K562 (cell line): ENCODE results near the gene PHF21B. TPM values are rescaled to one million over a fixed set of nuclear protein-coding genes. Genes with fewer than 3 reads are reported as not detected.

Experiments used
- AFF1 ChIP-seq, 2 experiments: fragments of 450-650 bp; IDR thresholded peaks; 2 replicates each; pipeline ENCODE4 v1.6.1; 2018; ENCODE audit warnings: mild to moderate bottlenecking in 2 of 2, low read depth in 1 of 2; ENCODE audit not compliant: partially characterized antibody in 2 of 2
- CC2D1A ChIP-seq: fragments of 450-650 bp; IDR thresholded peaks from 2 replicates; pipeline ENCODE4 v1.6.1; 2017; ENCODE audit warnings: mild to moderate bottlenecking
- EWSR1 ChIP-seq: fragments of 450-650 bp; IDR thresholded peaks from 2 replicates; pipeline ENCODE4 v1.6.1; 2018; ENCODE audit warnings: borderline replicate concordance, mild to moderate bottlenecking, low read depth, moderate library complexity; ENCODE audit not compliant: partially characterized antibody
- GATAD2A ChIP-seq: fragments of 450-650 bp; IDR thresholded peaks from 2 replicates; pipeline ENCODE4 v1.6.1; 2017
- HNRNPL ChIP-seq: fragments of 200-400 bp; formaldehyde crosslinking; IDR thresholded peaks from 2 replicates; pipeline ENCODE4 v1.6.1; 2017; ENCODE audit warnings: low read depth, mild to moderate bottlenecking, low read length
- SLC30A9 ChIP-seq: fragments of 250-450 bp; sonication (Bioruptor Pico); IDR thresholded peaks from 2 replicates; pipeline ENCODE4 v1.8.0; 2022; ENCODE audit warnings: mild to moderate bottlenecking, moderate library complexity
- TAF1 ChIP-seq: IDR thresholded peaks from 2 replicates; pipeline ENCODE4 v1.6.1; 2011; ENCODE audit warnings: mild to moderate bottlenecking, low read length, moderate library complexity; ENCODE audit not compliant: insufficient read depth, control insufficient read depth, severe bottlenecking; ENCODE audit errors: extremely low read depth
- ZNF239 ChIP-seq: fragments of 250-450 bp; sonication (Bioruptor Pico); IDR thresholded peaks from 2 replicates; pipeline ENCODE4 v1.4.0; 2020; ENCODE audit warnings: mild to moderate bottlenecking
- polyA plus RNA-seq, 8 experiments: library from polyadenylated mRNA; depleted of rRNA in 4 of 8; stranded (reverse) in 5 of 8; unstranded in 3 of 8; fragments of >200 nt; fragmentation: Nextera tagmentation in 2 of 8; fragmentation: Illumina TruSeq in 1 of 8; extraction: Ambion mirVana in 2 of 8; extraction: Trizol in 1 of 8; gene quantifications; 2 replicates each; pipeline versions ENCODE4 v1.2.1 to v1.2.3, GENCODE V29; 2011 to 2014; ENCODE audit warnings: inconsistent platforms in 1 of 8, missing spikeins in 1 of 8
- total RNA-seq, 7 experiments: library from RNA; depleted of rRNA in 6 of 7; stranded (reverse); fragments of >200 nt in 6 of 7; fragmentation: Illumina TruSeq in 2 of 7; extraction: Trizol in 2 of 7; gene quantifications; 2 replicates each; pipeline versions ENCODE4 v1.2.1 to v1.2.3, GENCODE V29; 2011 to 2021; ENCODE audit warnings: low replicate concordance in 1 of 7
- TF ChIP-seq, protein P1 (sequence below): sonication (generic); formaldehyde crosslinking; IDR thresholded peaks from 2 replicates; pipeline ENCODE4 v1.8.0; 2022; ENCODE audit warnings: mild to moderate bottlenecking, missing genetic modification reagents

Gene PHF21B
- total and polyA plus RNA-seq, 9 of the 15 experiments (the other 6 are each of a cell fraction or from before 2014, with no cell fraction given): 0.04 TPM; not detected in 8

DNA sequence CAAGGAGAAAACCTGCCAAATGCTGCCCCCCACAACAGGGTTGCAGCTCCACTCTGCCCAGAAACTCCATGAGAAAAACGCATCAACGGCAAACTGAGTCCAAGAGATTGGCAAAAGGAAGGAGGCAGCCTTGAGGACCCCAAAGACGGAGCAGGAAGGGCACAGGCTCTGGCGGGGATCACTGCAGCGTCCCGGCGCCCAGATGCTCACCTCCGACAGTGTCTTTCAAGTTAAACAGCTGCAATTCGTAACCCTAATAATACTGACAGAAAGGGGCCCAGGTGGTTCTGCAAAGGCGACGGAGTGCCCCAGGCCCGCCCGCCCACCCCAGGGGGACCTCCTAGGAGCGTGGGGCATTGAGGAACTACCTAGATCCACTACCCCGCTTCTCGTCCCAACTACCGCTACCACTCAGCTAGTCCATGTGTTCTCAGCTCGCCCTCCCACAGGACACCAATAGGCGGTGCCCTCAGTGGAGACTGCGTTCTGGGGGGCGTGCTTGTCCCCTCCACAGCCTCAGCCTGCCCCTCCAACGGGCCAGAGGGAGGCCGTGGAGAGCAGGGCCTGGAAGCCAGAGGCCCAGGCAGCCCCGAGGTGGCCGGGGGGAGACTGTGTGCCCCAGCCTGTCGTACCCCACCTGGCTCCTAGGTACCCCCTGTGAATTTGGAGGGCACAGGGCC lies 127.4 kb downstream of the PHF21B start (continued):
- TF ChIP-seq CC2D1A: no peak
- no peak for TF ChIP-seq TAF1
- TF ChIP-seq, protein P1, sequence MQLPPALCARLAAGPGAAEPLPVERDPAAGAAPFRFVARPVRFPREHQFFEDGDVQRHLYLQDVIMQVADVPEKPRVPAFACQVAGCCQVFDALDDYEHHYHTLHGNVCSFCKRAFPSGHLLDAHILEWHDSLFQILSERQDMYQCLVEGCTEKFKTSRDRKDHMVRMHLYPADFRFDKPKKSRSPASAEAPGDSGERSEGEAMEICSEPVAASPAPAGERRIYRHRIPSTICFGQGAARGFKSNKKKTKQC (CRISPR knock-in tag): no peak
- no peak for TF ChIP-seq HNRNPL
- no peak for TF ChIP-seq GATAD2A
- TF ChIP-seq SLC30A9 (CRISPR knock-in tag): no peak
- TF ChIP-seq ZNF239 (CRISPR knock-in tag): no peak
- TF ChIP-seq EWSR1: no peak
- TF ChIP-seq AFF1 (IDR thresholded peaks at IDR 0.05; ENCODE audit: low read depth in 1 of 2, partially characterized antibody in 2 of 2): no peak
- TF ChIP-seq, all 486 proteins: peak for 0
